Stimulated activated CD8-positive, alpha-beta memory T cell treated with anti-CD3 and anti-CD28 coated beads, Interleukin-4, amount 100 ng/mL, for 24 hours (primary cell): ENCODE data around the gene THY1.
"Not testable (repeated sequence)": the region's sequence is repeated elsewhere in the genome, so short reads cannot be mapped to it uniquely, and the experiment has no call there.

ENCODE experiments used
- DNase-seq: peaks from one replicate; pipeline ENCODE4 v3.0.0-alpha.2; 2020; ENCODE audit warnings: low read depth

The THY1 gene

DNA sequence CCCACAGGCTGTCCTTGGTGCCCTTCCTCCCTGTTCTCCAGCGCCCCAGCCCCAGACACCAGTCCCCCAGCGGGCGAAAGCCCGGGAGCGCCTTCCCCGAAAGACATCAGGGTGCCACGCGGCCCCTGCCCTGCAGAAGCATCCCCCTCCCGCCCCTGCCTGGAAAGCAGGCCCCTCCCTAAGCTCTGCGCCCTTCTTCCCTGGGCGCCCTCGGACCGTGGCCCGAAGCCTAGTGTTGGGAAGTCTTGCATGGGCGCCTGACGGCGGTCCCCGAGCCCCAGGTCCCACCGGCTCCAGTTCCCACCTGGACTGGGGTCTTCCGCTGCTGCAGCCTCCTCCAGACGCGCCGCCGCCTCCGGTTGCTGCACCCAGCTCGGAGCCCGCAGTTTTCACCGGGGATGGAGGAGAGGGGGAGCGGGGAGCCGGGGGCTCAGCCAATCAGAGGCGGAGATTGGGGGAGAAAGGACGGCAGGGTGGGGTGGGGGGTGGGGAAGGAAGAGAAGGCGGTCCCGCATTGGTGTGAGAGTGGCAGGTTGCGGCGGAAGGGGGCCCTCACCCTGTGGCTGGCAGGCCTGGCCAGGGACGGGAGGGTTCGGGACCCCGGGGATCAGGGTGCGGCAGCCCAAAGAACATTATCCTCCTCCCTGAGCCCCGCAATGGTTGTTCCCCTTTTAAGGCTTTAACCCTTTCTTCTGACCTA is at the start of gene THY1:
THY1 (minus strand) TSS at position 364 of the 700 bp plus-strand sequence. CDS start 2,267 bp downstream, outside the sequence.
- no peak for DNase-seq

DNA sequence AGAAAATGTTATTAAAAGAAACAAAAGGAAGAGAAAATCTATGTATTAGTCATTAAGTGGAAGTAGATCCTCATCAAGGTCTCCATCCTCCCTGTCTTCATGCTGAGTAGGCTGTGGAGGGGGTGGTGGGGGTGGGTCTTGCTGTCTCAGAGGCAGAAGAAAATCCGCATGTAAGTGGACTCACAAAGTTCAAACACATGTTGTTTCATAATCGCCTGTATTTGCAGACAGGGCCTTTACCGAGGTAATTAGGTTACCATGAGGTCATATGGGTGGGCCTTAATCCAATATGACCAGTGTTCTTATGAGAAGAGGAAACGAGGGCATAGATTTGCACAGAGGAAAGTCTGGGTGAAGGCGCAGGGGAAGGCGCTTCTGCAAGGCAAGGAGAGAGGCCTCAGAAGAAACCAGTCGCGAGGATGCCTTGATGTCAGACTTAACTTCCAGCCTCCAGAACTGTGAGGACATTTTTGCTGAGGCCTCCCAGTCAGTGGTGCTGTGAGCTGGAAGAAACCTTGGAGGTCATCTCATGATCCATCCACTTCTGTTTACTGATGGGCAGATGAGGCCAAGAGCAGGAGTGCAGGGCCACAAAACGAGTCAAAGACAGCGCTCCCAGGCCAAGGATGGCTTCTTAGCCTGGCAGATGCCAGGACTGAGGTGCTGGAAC is 49.3 kb upstream of the THY1 start:
- no peak for DNase-seq

DNA sequence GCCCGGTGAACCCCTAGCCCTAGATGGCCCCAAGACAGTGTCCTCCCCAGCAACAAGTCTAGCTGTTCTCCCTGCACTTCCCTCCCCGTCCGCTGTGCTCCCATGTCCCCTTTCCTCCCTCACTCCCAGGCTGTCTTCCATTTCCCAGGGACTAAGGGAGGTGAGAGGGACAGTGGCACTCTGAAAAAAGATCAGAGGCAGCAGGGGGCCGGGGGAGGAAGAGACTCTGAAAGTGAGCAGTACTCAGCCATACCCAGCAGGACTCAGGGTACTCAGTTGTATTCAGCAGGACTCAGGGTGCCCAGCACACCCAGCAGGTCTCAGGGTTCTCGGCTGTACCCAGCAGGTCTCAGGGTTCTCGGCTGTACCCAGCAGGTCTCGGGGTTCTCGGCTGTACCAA is 48.4 kb upstream of the THY1 start:
- no peak for DNase-seq

- DNase-seq, result no peak
These were observed 47.6 kb upstream of the THY1 start for GRCh38 chr11:119470317-119471291.

GRCh38 chr11:119469506-119469905 is 46.5 kb upstream of the THY1 start:
- no peak for DNase-seq

- no peak for DNase-seq
These were observed 45.5 kb upstream of the THY1 start for GRCh38 chr11:119468511-119468910.

DNA sequence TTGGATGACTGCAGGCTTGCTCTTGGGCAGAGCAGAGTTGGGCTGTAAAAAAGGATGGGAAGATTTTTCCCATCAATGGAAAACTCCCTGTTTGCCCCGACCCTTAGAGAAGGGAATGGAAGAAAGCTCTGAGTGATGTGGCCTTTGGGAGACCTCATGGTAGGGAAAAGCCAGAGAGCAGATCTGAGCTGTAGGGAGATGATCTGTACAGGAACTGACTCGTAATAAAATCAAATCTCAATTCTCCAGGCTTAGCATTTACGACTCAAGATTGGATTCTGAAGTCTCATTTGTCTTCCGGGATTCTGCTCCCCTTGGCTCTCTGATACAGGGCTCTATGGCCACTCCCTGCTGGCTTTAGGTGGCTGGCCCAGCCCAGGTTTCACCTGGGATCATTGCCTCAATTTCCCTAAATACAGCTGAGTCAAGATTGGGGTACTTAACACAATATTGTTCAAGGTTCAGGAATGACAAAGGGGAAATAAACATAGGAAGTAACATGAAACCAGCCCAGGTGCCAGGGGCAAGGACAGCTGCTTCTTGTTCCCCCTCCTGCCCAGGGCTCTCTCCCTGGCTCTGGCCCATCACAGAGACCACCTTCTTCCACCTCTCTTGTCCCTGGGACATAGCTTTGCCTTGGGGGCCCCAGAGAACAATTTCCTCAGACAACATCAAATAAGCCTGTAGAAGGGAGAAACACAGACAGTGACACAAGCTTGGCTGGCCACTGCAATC is 38.4 kb upstream of the THY1 start:
- DNase-seq, result no peak

DNA sequence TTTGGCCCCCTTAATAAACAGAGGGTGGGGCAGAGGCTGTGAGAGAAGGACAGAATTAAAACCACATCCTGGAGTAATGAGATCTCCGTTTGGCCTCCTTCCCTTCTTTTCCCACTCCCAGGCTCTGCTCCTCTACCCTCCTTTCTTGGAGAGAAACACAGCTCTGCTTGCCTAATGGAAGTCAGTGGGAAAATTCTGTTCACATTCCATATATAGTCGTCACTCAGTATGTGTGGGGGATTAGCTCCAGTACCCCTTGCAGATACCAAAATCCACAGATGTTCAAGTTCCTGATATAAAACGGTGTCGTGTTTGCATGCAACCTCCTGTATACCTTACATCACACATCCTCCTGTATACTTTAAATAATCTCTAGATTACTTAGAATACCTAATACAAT is 37.6 kb upstream of the THY1 start:
- no peak for DNase-seq

DNA sequence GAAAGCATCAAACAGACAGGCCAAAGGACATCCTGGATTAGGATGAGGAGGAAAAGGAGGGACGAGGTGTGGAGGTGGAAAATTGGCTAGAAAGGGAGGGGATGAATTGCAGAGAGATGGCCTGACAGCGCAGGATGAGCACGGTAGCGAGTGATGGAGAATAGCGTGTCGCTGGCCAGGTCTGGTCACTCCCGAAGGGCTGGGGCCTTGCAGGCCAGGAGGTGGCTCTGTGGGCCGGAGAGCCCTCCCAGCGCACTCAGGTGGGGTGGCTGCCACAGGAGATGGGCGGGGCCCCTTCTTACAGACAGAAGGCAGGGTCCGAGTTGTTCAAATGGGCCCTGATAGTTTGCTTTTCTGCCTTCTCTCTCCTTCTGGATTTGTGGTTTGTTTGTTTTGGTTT is 37.1 kb upstream of the THY1 start:
- DNase-seq, result no peak

GRCh38 chr11:119459293-119459976 is 36.5 kb upstream of the THY1 start:
- DNase-seq, result no peak

GRCh38 chr11:119455708-119456107 is 32.7 kb upstream of the THY1 start:
- not testable (repeated sequence) for DNase-seq

- not testable (repeated sequence) for DNase-seq
These were observed 32.3 kb upstream of the THY1 start for GRCh38 chr11:119455241-119455640.

DNA sequence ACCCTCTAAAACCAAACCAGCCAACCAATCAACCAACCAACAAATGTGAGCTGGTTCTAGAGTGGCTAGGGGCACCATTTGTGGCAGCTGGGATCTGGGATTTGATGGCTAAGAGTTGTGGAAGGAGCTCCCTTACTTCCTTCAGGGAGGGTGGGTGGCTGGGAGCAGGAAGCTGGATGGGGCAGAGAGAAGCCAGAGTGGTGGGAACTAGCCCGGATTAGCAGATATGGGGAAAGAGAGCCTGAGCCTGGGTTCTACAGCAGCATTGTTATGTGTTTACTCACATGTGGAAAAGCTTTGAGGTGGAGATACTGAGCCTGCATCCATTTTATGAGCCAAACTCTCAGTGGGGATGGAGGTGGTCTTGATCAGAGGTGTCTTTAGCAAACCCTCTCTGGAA is 30.9 kb upstream of the THY1 start:
- no peak for DNase-seq

- DNase-seq, result no peak
These were observed 27.8 kb upstream of the THY1 start for GRCh38 chr11:119450590-119451326.

DNA sequence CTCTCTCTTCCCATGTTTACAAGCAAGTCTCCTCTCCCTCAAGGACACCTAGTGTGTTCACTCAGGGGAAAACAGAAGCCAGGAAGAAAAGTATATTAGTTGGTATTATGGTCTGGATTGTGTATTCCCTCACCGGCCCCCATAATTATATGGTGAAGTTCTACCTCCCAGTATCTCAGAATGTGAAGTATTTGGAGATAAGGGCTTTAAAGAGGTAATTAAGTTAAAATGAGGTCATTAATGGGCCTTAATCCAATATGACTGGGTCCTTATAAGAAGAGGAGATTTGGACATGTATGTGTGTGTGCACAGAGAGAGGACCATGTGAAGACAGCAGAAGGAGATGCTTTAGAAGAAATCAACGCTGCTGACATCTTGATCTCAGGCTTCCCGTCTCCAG is 26.5 kb upstream of the THY1 start:
- no peak for DNase-seq

DNA sequence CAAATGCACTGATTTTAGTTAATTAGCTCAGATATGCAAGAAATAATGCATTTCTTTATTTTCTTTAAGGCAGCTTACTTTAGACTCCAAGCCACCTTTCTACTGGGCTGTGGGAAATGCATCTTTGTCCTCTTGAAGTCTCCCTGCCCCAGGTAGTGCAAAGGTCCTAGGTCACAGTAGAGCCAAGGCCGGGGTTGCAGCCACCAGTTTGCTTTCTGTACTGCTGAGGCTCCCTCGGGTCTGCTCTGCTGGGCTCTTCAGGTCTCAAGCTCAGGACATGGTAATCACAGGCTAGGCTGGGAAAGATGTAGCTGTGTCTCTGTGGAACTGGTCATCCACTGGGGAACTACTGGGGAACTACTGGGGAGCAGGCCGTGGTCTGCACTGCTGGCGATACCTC is 25.4 kb upstream of the THY1 start:
- no peak for DNase-seq

DNA sequence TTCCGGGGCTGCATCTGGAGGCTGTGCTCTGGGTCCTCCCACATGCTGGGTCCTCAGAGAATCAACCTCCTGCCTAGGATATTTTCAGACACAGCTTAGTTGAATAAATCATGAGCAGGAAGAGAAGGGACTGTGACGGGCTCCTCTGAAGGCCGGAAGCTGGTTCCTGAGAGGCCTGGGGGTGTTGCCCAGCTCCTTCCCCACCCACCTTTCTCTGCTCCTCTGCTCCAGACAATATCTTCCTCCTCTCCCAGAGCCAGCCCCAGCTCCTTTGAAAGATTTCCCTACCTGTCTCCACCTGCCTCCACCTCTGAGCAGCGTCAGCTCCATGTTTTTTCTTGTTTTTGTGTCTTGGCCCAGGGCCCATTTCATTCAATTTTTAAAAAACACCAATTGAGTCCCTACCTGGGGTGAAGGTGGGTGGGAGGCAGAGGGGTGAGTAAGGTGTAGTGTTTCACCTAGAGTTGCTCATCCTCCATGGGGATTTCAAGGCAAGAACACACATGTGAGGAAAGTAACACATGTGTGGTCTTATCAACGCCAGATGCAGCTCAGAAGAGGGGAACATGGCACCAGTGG is 24.8 kb upstream of the THY1 start:
- no peak for DNase-seq

- DNase-seq, result no peak
These were observed 24.1 kb upstream of the THY1 start for GRCh38 chr11:119446871-119447663.

DNA sequence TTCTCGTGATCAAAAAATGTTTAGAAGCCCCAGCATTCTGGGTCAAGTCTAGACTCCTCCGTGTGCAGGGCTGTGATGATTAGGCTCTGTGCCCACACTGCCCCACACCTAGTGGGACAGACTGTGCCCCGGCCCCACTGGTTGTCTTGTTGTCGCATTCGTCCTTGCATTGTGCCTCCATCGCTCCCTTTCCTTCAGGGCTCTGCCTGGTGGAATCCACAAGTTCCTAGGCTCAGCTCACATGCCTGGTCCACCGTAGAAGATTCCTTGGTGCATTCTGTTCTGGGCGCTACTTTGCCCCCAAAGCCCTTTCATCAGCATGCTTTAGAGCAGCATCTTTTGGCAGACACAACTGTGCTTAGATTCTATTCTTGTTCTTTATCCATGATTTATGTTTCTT is 23.5 kb upstream of the THY1 start:
- DNase-seq, result no peak
